Endodermal cell (in vitro differentiated cells): ENCODE results near the gene HDAC5. TPM values are rescaled to one million over a fixed set of nuclear protein-coding genes. Genes with fewer than 3 reads are reported as not detected.

Source experiments
- DNase-seq: peaks from one replicate; pipeline ENCODE4 v3.0.0-alpha.2; 2017
- H3K27ac ChIP-seq: 2 replicates; pipeline ENCODE4 v1.5.1; 2013; ENCODE audit warnings: mild to moderate bottlenecking, low read depth, low read length, moderate library complexity
- H3K27me3 ChIP-seq: 2 replicates; pipeline ENCODE4 v1.6.1; 2013; ENCODE audit warnings: mild to moderate bottlenecking, low read length, moderate library complexity; ENCODE audit not compliant: insufficient read depth, control insufficient read depth, poor library complexity, severe bottlenecking
- H3K36me3 ChIP-seq: 2 replicates; pipeline ENCODE4 v1.7.0; 2013; ENCODE audit warnings: mild to moderate bottlenecking, low read length, moderate library complexity; ENCODE audit not compliant: control insufficient read depth, insufficient read depth
- H3K4me1 ChIP-seq: one replicate; pipeline ENCODE4 v1.7.0; 2013; ENCODE audit warnings: low read length; ENCODE audit not compliant: control insufficient read depth, insufficient read depth
- H3K4me3 ChIP-seq: 2 replicates; pipeline ENCODE4 v1.5.1; 2013; ENCODE audit warnings: mild to moderate bottlenecking, low read length, moderate library complexity
- H3K9ac ChIP-seq: 2 replicates; pipeline ENCODE4 v1.6.1; 2013; ENCODE audit warnings: mild to moderate bottlenecking, low read length, moderate library complexity; ENCODE audit not compliant: poor library complexity, severe bottlenecking; ENCODE audit errors: extremely low read depth
- H3K9me3 ChIP-seq: 2 replicates; pipeline ENCODE4 v1.6.1; 2013; ENCODE audit warnings: mild to moderate bottlenecking, low read length, moderate library complexity; ENCODE audit not compliant: control insufficient read depth
- H3K27ac Mint-ChIP-seq: 2 replicates; pipeline ENCODE4 v1.8.0; 2020; ENCODE audit warnings: mixed read lengths
- H3K27me3 Mint-ChIP-seq: 2 replicates; pipeline ENCODE4 v1.8.0; 2021; ENCODE audit warnings: mild to moderate bottlenecking, mixed read lengths; ENCODE audit not compliant: insufficient read depth
- H3K36me3 Mint-ChIP-seq: 2 replicates; pipeline ENCODE4 v1.8.0; 2020; ENCODE audit warnings: low read depth, mixed read lengths
- H3K4me1 Mint-ChIP-seq: 2 replicates; pipeline ENCODE4 v1.8.0; 2020; ENCODE audit warnings: mixed read lengths
- H3K4me3 Mint-ChIP-seq: 2 replicates; pipeline ENCODE4 v1.8.0; 2020; ENCODE audit warnings: mild to moderate bottlenecking, moderate library complexity, mixed read lengths
- H3K9me3 Mint-ChIP-seq: 2 replicates; pipeline ENCODE4 v1.8.0; 2020; ENCODE audit warnings: mild to moderate bottlenecking, mixed read lengths
- WGBS, 2 experiments: methylation state at CpG; one replicate each; pipeline versions ENCODE4 v1.1.5 to v1.1.7; 2013; ENCODE audit warnings: missing lambda C conversion rate in 2 of 2, mixed read lengths in 1 of 2; ENCODE audit not compliant: insufficient coverage in 1 of 2, insufficient read length in 1 of 2; 5-methylcytosine and 5-hydroxymethylcytosine counted together
- total RNA-seq, 2 donors: library from RNA; stranded (reverse); fragmentation: NEBNext Ultra II Directional in 1 of 2; extraction: Animal tissue kit (Norgen Biotek cat#: 25700) in 1 of 2; gene quantifications; 2 replicates in 1 of 2; 3 replicates in 1 of 2; pipeline ENCODE4 v1.2.1, GENCODE V29; 2021
- TF ChIP-seq, protein P1 (sequence below): fragments of 200-600 bp; sonication (generic); conservative IDR thresholded peaks from 2 replicates; pipeline ENCODE4 v1.5.0; 2021; ENCODE audit warnings: antibody characterized with exemption, mild to moderate bottlenecking

HDAC5 gene
- total RNA-seq, 2 donors from 2014 or later: 36.9 to 64.6 TPM

DNA sequence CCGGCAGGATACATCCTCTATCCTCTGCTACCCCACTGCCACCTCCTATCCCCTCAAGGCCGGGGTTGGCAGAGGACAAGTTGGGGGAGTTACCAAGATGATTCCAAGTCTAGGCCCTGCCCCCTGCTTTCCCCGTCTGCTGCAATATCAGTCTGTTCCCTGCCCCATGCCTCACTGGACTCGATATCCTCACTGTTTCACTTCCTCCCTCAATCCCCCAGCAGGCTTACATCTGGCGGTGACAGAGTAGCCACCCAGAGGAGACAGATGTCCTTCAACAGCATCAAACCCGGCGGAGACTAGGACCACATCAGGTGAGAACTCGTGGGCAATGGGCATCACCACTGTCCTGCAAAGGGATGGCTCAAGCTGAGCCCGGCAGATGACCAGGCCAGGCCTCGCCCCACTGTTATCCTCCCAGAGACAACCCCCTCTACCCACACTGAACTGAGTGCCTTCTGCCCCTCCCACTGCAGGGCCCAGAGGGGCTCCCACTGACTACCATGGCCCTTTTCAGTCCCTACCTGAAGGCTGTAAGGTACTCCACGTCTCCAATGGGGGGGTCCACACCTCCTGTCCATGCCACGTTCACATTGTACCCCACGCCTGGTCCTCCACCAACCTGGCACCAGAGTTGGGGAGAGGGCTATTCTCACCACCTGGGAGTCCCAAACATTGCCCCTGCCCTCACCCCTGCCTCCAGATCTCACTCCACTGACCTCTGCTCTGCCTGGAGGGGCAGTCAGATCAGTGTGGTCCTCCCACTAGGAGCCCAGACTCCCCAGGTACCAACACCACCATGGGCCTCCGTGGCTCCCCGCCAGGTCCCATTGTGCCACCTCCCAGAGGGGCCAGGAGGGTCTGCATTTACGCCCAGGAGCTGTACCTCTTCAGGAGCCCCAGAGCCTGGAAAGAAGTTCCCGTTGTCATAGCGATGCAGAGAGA is 43.3 kb downstream of the HDAC5 start:
- TF ChIP-seq, protein P1, sequence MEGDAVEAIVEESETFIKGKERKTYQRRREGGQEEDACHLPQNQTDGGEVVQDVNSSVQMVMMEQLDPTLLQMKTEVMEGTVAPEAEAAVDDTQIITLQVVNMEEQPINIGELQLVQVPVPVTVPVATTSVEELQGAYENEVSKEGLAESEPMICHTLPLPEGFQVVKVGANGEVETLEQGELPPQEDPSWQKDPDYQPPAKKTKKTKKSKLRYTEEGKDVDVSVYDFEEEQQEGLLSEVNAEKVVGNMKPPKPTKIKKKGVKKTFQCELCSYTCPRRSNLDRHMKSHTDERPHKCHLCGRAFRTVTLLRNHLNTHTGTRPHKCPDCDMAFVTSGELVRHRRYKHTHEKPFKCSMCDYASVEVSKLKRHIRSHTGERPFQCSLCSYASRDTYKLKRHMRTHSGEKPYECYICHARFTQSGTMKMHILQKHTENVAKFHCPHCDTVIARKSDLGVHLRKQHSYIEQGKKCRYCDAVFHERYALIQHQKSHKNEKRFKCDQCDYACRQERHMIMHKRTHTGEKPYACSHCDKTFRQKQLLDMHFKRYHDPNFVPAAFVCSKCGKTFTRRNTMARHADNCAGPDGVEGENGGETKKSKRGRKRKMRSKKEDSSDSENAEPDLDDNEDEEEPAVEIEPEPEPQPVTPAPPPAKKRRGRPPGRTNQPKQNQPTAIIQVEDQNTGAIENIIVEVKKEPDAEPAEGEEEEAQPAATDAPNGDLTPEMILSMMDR: no peak
- Mint-ChIP-seq H3K27me3 (no peaks in the 10 kb centered on the region), H3K4me3 (no peak overlapping the region), H3K36me3 (peaks cover 67% of the 10 kb centered on the region), H3K9me3 (no peaks in the 10 kb centered on the region), H3K27ac (no peak overlapping the region), H3K4me1 (peaks cover 6% of the 10 kb centered on the region)
- no peaks in the 10 kb centered on the region for H3K9me3 ChIP-seq
- H3K4me1 ChIP-seq: no peaks in the 10 kb centered on the region
- no peak overlapping the region for H3K9ac ChIP-seq
- H3K4me3 ChIP-seq: no peak overlapping the region
- no peak overlapping the region for H3K27ac ChIP-seq
- 89 to 93% methylated on average over 10 to 18 of the region's 18 CpGs for WGBS, 2 experiments
- DNase-seq: peak; percentile 49
- peaks cover 54% of the 10 kb centered on the region for H3K36me3 ChIP-seq
- H3K27me3 ChIP-seq: no peaks in the 10 kb centered on the region

DNA sequence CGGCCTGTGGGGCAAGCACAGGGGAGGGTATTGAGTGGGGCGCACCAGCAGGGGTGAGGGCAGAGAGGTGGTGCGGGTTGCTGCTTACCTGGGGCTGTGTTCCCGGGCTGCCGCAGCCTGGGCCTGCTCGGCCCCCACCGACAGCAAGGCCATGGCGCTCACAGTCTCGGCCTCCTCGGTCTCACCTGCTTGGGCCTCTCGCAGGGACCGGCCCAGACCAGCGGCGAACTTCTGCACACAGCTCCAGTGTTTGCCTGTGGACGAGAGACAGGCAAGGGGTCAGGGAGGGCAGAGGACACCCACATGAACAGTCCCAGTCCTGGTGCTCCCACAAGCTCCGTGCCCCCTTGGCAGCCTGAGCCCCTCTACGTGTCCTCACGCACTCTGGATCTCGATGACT is 45.0 kb downstream of the HDAC5 start:
- no peaks in the 10 kb centered on the region for H3K9me3 Mint-ChIP-seq
- no peak overlapping the region for H3K9ac ChIP-seq
- H3K27ac Mint-ChIP-seq: no peak overlapping the region
- H3K27ac ChIP-seq: no peak overlapping the region
- TF ChIP-seq, protein P1: no peak
- H3K27me3 ChIP-seq: no peaks in the 10 kb centered on the region
- peak; percentile 55 for DNase-seq
- H3K36me3 ChIP-seq: peaks cover 50% of the 10 kb centered on the region
- no peak overlapping the region for H3K4me3 ChIP-seq
- H3K4me1 Mint-ChIP-seq: no peaks in the 10 kb centered on the region
- H3K27me3 Mint-ChIP-seq: no peaks in the 10 kb centered on the region
- no peak overlapping the region for H3K4me3 Mint-ChIP-seq
- 95% methylated on average over 12 to 19 of the region's 19 CpGs for WGBS, 2 experiments
- H3K4me1 ChIP-seq: no peaks in the 10 kb centered on the region
- H3K9me3 ChIP-seq: no peaks in the 10 kb centered on the region
- H3K36me3 Mint-ChIP-seq: peaks cover 56% of the 10 kb centered on the region

DNA sequence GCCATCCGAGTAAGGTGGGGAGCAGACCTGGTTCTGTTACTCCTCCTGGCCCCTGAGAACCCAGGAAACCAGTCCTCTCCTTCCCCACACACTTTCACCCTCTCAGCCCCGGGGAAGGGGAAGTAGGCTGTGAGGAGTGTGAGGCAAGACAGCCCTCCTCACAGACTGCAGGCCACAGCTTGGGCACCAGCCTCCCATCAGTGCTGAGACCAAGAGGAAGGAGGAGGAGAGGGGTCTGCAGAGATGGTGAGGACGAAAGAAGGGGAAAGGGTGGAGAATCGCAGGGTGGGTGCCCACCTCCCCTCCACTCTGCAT is 45.9 kb downstream of the HDAC5 start:
- 84% methylated on average over 2 of the region's 4 CpGs; no CpG with 5 or more reads in 1 of the 2 experiments for WGBS, 2 experiments
- no peak overlapping the region for H3K27ac ChIP-seq
- H3K9ac ChIP-seq: no peak overlapping the region
- H3K4me3 ChIP-seq: no peak overlapping the region
- no peak overlapping the region for H3K4me3 Mint-ChIP-seq
- H3K36me3 ChIP-seq: peaks cover 41% of the 10 kb centered on the region
- H3K9me3 Mint-ChIP-seq: no peaks in the 10 kb centered on the region
- peak overlapping the region; percentile 68 for H3K27ac Mint-ChIP-seq
- no peaks in the 10 kb centered on the region for H3K4me1 Mint-ChIP-seq
- no peaks in the 10 kb centered on the region for H3K4me1 ChIP-seq
- H3K27me3 Mint-ChIP-seq: no peaks in the 10 kb centered on the region
- H3K27me3 ChIP-seq: no peaks in the 10 kb centered on the region
- TF ChIP-seq, protein P1: no peak
- peaks cover 51% of the 10 kb centered on the region for H3K36me3 Mint-ChIP-seq
- DNase-seq: peak; percentile 46
- no peaks in the 10 kb centered on the region for H3K9me3 ChIP-seq
